BLaER1 (cell line): ENCODE data around the gene HOXA4.

Experiments used
- H3K27ac ChIP-seq: shearing (Covaris generic); formaldehyde crosslinking; 2 replicates; pipeline ENCODE4 v1.8.1; 2022
- H3K27me3 ChIP-seq: shearing (Covaris generic); formaldehyde crosslinking; 2 replicates; pipeline ENCODE4 v1.8.1; 2022
- H3K36me3 ChIP-seq: shearing (Covaris generic); formaldehyde crosslinking; 2 replicates; pipeline ENCODE4 v1.8.1; 2022
- H3K4me1 ChIP-seq: shearing (Covaris generic); formaldehyde crosslinking; 2 replicates; pipeline ENCODE4 v1.8.1; 2022
- H3K4me2 ChIP-seq: shearing (Covaris generic); formaldehyde crosslinking; 2 replicates; pipeline ENCODE4 v1.8.1; 2022
- H3K4me3 ChIP-seq: shearing (Covaris generic); formaldehyde crosslinking; 2 replicates; pipeline ENCODE4 v1.8.1; 2022
- H3K9ac ChIP-seq: shearing (Covaris generic); formaldehyde crosslinking; 2 replicates; pipeline ENCODE4 v1.8.1; 2022
- H3K9me3 ChIP-seq: shearing (Covaris generic); formaldehyde crosslinking; 2 replicates; pipeline ENCODE4 v1.8.1; 2022
- H4K20me1 ChIP-seq: shearing (Covaris generic); formaldehyde crosslinking; 2 replicates; pipeline ENCODE4 v1.8.1; 2022
- Cebpa-rat ChIP-seq: shearing (Covaris generic); IDR thresholded peaks from 2 replicates; pipeline ENCODE4 v1.8.1; 2022

Gene HOXA4

DNA sequence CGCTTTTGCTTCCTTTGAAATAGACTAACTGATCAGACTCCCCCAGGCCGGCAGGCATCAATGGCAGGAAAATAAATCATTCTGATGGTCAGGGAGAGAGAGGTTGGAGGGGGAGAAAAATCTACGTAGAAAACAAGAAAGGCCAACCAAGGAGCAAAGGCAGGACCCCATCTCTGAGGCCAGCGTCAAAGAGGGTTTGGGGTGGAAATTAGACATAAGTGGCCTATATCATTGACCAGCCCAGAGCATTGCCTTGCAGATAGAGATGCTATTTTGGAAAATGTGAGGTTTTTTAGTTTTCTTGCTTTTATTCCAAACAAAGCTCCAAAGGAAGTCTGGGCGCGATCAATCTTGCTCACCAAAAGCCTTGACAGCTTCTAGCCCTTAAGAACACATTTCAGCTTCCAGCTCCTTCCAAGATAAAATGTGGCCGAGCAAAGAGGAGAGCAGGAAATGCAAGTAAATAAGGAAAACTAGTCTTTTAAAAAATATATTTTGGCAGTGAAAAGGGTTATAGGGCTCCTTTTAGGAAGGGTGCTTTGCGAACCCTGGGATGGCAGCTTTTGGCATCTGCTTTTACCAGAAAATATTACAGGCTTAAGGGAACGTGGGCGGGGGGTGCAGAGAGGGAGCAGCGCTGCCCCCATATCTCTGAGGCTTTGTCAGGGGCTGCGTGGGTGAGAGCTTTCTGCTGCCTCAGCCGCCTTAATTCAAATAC lies 26.1 kb downstream of the HOXA4 start:
- H3K9ac ChIP-seq: no peak overlapping the region
- H3K36me3 ChIP-seq: no peaks in the 10 kb centered on the region
- no peaks in the 10 kb centered on the region for H3K27me3 ChIP-seq
- no peaks in the 10 kb centered on the region for H3K4me1 ChIP-seq
- no peak overlapping the region for H3K4me3 ChIP-seq
- no peak for TF ChIP-seq Cebpa-rat
- no peaks in the 10 kb centered on the region for H4K20me1 ChIP-seq
- H3K27ac ChIP-seq: no peak overlapping the region
- peaks cover 56% of the 10 kb centered on the region for H3K9me3 ChIP-seq
- H3K4me2 ChIP-seq: no peak overlapping the region

DNA sequence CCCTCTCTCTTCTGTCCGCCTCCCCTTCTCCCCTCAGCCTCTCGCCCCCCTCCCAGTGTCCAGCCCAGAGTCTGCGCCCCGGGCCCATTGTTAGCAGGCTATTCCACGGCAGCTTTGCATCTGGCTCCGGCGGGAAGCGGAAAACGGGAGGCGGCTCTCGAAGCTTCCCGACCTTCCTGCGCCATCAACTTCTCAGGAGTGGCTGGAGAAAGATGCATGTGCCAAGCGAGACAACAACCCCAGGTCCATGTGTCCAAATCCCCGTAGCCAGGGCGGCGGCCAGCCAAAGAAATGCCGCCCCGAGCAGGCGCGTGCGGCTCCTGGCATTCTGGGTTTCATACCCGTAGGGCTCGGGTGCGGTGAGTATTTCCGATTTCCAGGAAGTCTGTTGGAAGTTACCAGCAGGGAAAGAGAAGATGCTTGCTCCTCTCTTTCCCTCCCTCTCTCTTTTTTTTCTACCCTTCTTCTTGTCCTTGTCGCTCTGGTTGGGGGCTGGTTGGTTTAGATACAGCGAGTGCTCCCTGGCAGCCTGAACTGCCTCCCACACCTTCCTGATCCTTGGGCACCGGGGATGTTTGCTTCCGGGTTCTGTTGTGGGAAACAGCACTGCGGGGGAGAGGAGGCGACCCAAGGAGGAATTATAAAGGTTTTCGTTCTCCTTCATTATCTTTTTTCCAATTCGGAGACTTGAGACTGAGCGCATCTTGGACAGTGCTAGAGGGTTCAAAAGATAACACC lies 26.9 kb downstream of the HOXA4 start:
- H3K27ac ChIP-seq: no peak overlapping the region

DNA sequence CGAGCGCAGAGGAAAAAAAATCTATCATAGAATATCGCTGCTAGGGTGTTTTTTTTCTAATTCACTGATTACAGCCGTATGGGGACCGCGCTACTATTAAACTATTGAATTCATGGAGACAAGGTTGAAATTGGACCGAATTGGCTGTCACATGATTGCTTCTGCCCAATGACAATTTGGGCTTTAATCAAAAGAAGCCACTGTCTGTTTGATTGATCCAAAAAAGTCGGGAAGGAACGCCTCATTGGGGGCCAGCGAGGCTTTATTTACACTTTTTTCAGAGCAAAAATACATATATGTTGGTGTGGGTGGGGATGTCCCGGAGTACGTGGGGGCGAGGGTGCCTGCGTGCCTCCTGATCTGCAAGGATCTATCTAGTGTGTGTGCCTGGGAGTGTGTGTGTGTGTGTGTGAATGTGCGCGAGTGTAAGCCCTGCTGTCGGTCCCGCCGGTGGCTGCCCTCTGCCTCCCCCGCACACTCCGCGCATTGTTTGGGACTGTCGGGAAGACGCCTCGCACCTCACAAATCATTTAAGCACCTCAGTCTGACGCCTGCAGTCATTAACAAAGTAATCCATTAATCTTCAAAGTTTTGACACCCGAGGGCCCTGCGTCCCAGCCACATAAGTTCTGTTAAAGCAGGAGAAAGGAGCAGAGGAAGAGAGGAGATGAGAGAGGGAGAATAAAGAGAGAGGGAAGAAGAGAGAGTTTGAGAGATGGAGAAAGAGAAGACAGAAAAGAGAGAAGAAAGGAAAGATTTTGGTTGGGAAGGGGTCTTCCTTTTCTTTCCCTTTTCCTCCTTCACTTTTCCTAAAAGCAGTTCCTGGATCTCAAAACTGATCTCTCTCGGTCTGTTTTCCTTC lies 27.7 kb downstream of the HOXA4 start, which contains the start of gene HOXA2:
Gene HOXA2, minus strand, starts transcription at position 103 of the 862 bp plus-strand sequence. CDS start 183 bp downstream, outside the sequence.
- H3K4me2 ChIP-seq: no peak within 1 kb of the TSS
- no peak within 1 kb of the TSS for H3K27ac ChIP-seq
- no peaks in the 10 kb centered on the region for H3K36me3 ChIP-seq
- peaks cover 50% of the 10 kb centered on the region for H3K9me3 ChIP-seq
- no peak within 1 kb of the TSS for H3K9ac ChIP-seq
- peaks cover 11% of the 10 kb centered on the region; the same call in 1 of the 2 replicates for H3K27me3 ChIP-seq
- no peaks in the 10 kb centered on the region for H3K4me1 ChIP-seq
- H3K4me3 ChIP-seq: no peak within 1 kb of the TSS
- H4K20me1 ChIP-seq: no peaks in the 10 kb centered on the region
- no peak for TF ChIP-seq Cebpa-rat

More for the DNA sequence above, 26.9 kb downstream of the HOXA4 start:
- Histone ChIP-seq H3K4me3 (no peak overlapping the region), H3K36me3 (no peaks in the 10 kb centered on the region), H3K9me3 (peaks cover 50% of the 10 kb centered on the region), H3K27me3 (peaks cover 6% of the 10 kb centered on the region; the same call in 1 of the 2 replicates), H3K4me2 (no peak overlapping the region), H4K20me1 (no peaks in the 10 kb centered on the region), H3K4me1 (no peaks in the 10 kb centered on the region), H3K9ac (no peak overlapping the region)
- TF ChIP-seq Cebpa-rat: no peak

DNA sequence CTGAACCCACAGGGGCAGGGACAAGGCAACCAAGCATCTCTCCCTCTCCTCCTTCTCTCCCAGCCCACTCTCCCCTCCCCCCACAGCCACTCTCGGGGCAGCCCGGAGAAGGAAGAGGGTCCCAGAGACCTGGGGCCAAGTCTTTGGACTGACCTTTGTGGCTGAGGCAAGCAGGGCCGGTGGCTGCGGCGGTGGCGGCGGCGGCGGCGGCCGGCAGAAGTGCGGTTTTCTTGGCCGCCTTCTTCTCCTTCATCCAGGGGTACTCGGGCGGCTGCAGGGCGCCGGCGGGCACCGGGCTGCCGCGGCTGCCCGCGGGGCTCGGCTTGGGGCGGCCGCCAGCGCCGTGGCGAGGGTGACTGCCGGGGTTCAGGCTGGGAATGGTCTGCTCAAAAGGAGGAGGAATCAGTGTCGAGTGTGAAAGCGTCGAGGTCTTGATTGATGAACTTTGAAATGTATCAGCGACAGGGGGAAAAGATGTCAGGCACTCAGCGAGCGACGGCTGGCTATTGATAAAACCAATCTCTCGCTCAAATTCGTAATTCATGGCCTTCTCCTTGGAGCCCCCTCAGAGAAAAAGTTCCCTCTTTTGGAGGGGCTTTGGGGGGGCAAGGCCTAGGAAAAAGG lies 28.5 kb downstream of the HOXA4 start:
- peaks cover 50% of the 10 kb centered on the region for H3K9me3 ChIP-seq
- H3K4me2 ChIP-seq: no peak overlapping the region
- peaks cover 11% of the 10 kb centered on the region; the same call in 1 of the 2 replicates for H3K27me3 ChIP-seq
- H3K4me3 ChIP-seq: no peak overlapping the region
- TF ChIP-seq Cebpa-rat: no peak
- no peak overlapping the region for H3K9ac ChIP-seq
- no peaks in the 10 kb centered on the region for H3K4me1 ChIP-seq
- H3K27ac ChIP-seq: no peak overlapping the region
- H3K36me3 ChIP-seq: no peaks in the 10 kb centered on the region
- no peaks in the 10 kb centered on the region for H4K20me1 ChIP-seq

DNA sequence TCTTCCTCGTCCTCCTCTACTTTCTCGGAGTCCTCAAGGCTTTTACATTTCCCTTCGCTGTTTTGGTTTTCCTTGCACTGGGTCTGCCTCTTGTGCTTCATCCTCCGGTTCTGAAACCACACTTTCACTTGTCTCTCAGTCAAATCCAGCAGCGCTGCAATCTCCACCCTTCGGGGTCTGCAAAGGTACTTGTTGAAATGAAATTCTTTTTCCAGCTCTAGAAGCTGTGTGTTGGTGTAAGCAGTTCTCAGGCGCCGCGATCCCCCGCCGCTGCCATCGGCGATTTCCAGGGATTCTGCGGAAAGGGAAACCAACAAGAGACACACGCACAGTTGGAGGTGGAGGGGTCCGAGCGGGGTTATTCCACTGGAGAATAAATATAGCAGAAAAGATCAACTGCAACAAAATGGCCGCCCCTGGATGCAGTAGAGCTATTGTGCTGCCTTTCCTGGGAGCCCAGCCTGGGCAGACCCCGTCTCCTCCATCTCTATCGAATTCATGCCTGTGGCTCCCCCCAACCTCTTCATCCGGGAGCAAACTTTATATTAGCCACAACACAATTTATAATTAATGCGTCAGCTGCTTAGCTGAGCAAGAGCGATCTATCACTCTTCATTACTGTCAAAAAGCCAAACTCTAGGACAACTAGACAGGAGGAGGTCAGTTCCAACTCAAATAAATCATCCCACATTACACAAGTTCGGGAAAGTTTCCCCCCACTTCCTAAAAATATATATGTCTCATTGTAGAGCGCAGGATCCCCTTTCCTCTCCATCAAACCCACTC lies 29.2 kb downstream of the HOXA4 start:
- H3K4me2 ChIP-seq: no peak overlapping the region
- no peaks in the 10 kb centered on the region for H3K36me3 ChIP-seq
- H3K9me3 ChIP-seq: peaks cover 50% of the 10 kb centered on the region
- H3K4me1 ChIP-seq: no peaks in the 10 kb centered on the region
- H4K20me1 ChIP-seq: no peaks in the 10 kb centered on the region
- H3K27ac ChIP-seq: no peak overlapping the region
- TF ChIP-seq Cebpa-rat: no peak
- no peak overlapping the region for H3K9ac ChIP-seq
- peaks cover 11% of the 10 kb centered on the region; the same call in 1 of the 2 replicates for H3K27me3 ChIP-seq
- H3K4me3 ChIP-seq: no peak overlapping the region

DNA sequence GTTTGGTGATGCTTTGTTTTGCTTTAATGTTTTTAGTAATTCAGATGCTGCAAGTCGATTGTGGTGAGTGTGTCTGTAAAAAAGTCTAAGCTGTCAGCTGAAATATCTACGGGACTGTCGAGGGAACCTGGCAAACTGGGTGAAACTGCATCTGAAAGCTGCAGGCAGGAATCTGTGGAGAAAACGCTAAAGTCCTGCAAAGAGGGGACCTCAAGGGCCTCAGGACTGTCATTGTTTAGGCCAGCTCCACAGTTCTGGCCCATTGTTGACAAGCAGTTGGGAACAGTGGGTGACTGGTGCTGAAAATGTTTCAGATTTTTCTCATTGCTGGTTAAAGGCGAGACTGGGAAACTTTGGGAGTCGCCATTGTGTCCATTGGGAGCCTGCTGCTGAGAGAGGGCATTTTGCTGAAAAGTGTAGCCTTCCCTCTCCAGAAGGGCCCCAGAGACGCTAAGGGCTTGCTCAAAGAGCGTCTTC lies 29.8 kb downstream of the HOXA4 start:
- H3K27me3 ChIP-seq: peaks cover 11% of the 10 kb centered on the region; the same call in 1 of the 2 replicates
- no peak overlapping the region for H3K4me2 ChIP-seq

DNA sequence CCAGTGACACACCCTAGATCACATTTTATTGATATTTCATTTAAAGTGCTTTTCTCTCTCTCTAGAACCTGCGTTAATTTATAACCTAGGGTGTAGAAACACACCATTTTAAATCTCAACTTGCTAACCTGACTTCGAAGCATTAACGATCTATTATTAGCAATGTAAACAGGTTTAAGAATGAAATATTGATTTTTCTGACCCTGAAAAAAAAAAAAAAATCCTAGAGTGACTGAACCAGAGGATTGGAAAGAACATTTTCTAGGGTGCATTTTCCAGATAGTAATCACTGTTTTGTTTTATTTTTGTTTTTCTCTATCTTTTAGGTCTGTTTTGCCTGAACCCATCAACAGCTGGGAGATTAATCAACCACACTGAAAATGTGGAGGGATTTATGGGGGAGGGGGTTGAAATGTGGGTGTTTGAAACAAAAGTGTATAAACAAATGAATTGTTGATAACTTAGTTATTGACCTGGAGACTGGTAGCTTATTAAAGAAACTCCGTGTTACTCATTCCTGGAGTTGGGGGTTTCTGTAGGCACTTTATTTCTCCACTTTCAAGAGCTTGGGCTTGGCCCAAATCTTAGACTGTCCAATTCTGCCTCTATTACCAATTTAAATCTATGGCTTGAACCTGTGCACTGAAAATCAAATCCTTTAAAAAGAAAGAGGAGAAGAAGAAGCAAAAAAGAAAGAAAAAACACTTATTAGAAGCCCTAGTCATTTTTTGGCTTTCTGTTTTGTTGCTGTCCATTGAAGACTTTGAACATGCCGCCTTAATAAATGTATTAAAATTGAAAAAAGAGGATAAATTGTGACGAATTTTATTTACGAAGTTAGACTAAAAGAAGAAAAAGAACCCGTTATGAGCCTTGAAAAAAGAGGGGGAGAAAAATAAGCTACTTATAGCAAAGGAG lies 30.8 kb downstream of the HOXA4 start:
- H3K9ac ChIP-seq: no peak overlapping the region
- no peaks in the 10 kb centered on the region for H3K4me1 ChIP-seq
- H3K4me2 ChIP-seq: no peak overlapping the region
- no peak overlapping the region for H3K27ac ChIP-seq
- peaks cover 59% of the 10 kb centered on the region for H3K9me3 ChIP-seq
- no peak overlapping the region for H3K4me3 ChIP-seq
- H3K36me3 ChIP-seq: no peaks in the 10 kb centered on the region
- no peaks in the 10 kb centered on the region for H4K20me1 ChIP-seq
- peaks cover 11% of the 10 kb centered on the region; the same call in 1 of the 2 replicates for H3K27me3 ChIP-seq
- TF ChIP-seq Cebpa-rat: no peak

More for the DNA sequence above, 29.8 kb downstream of the HOXA4 start:
- Histone ChIP-seq H3K4me3 (no peak overlapping the region), H3K9ac (no peak overlapping the region), H3K9me3 (peaks cover 52% of the 10 kb centered on the region), H3K36me3 (no peaks in the 10 kb centered on the region), H4K20me1 (no peaks in the 10 kb centered on the region), H3K4me1 (no peaks in the 10 kb centered on the region), H3K27ac (no peak overlapping the region)
- no peak for TF ChIP-seq Cebpa-rat
